Small intestine (tissue), 7 donors: ENCODE measurements around the gene SUCLG2. TPM values are rescaled to one million over a fixed set of nuclear protein-coding genes. Genes with fewer than 3 reads are reported as not detected.
"Not testable (repeated sequence)": the region's sequence is repeated elsewhere in the genome, so short reads cannot be mapped to it uniquely, and the experiment has no call there.

ENCODE experiments used
- DNase-seq, 2 donors: peaks; one replicate each; pipeline versions ENCODE4 v3.0.0 to v3.0.0-alpha.2; 2013
- FAIRE-seq: peaks from 2 replicates; lab custom pipeline; 2012; peaks lifted over from hg19 to GRCh38; lab: Jason Lieb, UNC
- H3K27ac ChIP-seq, 3 donors: one replicate each; pipeline ENCODE4 v1.5.1; 2013; ENCODE audit warnings: low read length in 2 of 3, mild to moderate bottlenecking in 2 of 3, control low read depth in 1 of 3, inconsistent platforms in 1 of 3, low read depth in 1 of 3, moderate library complexity in 1 of 3
- H3K27me3 ChIP-seq, 3 donors: one replicate each; pipeline ENCODE4 v1.6.1; 2013; ENCODE audit warnings: low read length in 3 of 3, inconsistent platforms in 1 of 3; ENCODE audit not compliant: control insufficient read depth in 3 of 3, insufficient read depth in 3 of 3
- H3K36me3 ChIP-seq, 3 donors: one replicate each; pipeline ENCODE4 v1.6.1; 2013; ENCODE audit warnings: low read length in 3 of 3, inconsistent platforms in 1 of 3, low read depth in 1 of 3, mild to moderate bottlenecking in 1 of 3, moderate library complexity in 1 of 3; ENCODE audit not compliant: control insufficient read depth in 3 of 3, insufficient read depth in 2 of 3
- H3K4me1 ChIP-seq, 3 donors: one replicate each; pipeline ENCODE4 v1.6.1; 2013; ENCODE audit warnings: low read length in 2 of 3, inconsistent platforms in 1 of 3, low read depth in 1 of 3, mild to moderate bottlenecking in 1 of 3, moderate library complexity in 1 of 3; ENCODE audit not compliant: control insufficient read depth in 3 of 3, insufficient read depth in 2 of 3
- H3K4me3 ChIP-seq, 3 donors: one replicate each; pipeline ENCODE4 v1.5.1; 2013; ENCODE audit warnings: low read length in 3 of 3, control low read depth in 1 of 3, inconsistent platforms in 1 of 3, low read depth in 1 of 3, mild to moderate bottlenecking in 1 of 3, moderate library complexity in 1 of 3
- H3K9me3 ChIP-seq, 2 donors: one replicate each; pipeline ENCODE4 v1.6.1; 2013; ENCODE audit warnings: low read depth in 1 of 2, low read length in 1 of 2; ENCODE audit not compliant: control insufficient read depth in 2 of 2, insufficient read depth in 1 of 2
- WGBS, 3 donors: extraction: QIAGEN DNeasy Blood & Tissue Kit; methylation state at CpG; one replicate each; pipeline ENCODE4 v1.1.7; 2013; 5-methylcytosine and 5-hydroxymethylcytosine counted together
- polyA plus RNA-seq, 4 donors: library from polyadenylated mRNA; stranded (reverse) in 3 of 4; unstranded in 1 of 4; fragments of 200-250 nt in 3 of 4; fragments of 120-200 nt in 1 of 4; gene quantifications; one replicate each; pipeline versions ENCODE4 v1.2.1 to v1.2.3, GENCODE V29; 2013
- donor health status: healthy with polysubstance abuse.
- donor health status: control.
- donor health status: control.
- donor health status: Bipolar disorder and iron deficiency.
- donor health status: healthy.

The SUCLG2 gene
- polyA plus RNA-seq, 4 donors, result 77.7 to 167 (median 125) TPM

GRCh38 chr3:67561667-67562394 lies 92.6 kb downstream of the SUCLG2 start:
- Histone ChIP-seq H3K36me3 (peaks cover 0 to 4% (median 0%) of the 10 kb centered on the region in 3 donors), H3K4me3 (no peak overlapping the region), H3K9me3 (no peaks in the 10 kb centered on the region), H3K27me3 (no peaks in the 10 kb centered on the region), H3K27ac (no peak overlapping the region), H3K4me1 (peaks cover 0 to 2% (median 0%) of the 10 kb centered on the region in 3 donors)
- FAIRE-seq (no peak), DNase-seq (no peak)
- 73 to 80% (median 77%) methylated on average over 2 of the region's 2 CpGs for WGBS, 3 donors

- no peak for FAIRE-seq
- Histone ChIP-seq H3K4me3 (no peak overlapping the region), H3K27ac (no peak overlapping the region), H3K9me3 (no peaks in the 10 kb centered on the region), H3K27me3 (no peaks in the 10 kb centered on the region), H3K4me1 (peaks cover 0 to 2% (median 0%) of the 10 kb centered on the region in 3 donors), H3K36me3 (peaks cover 0 to 2% (median 0%) of the 10 kb centered on the region in 3 donors)
- no peak for DNase-seq
- WGBS, 3 donors, result 26 to 94% (median 67%) methylated on average over 1 of the region's 1 CpG
These were observed 93.1 kb downstream of the SUCLG2 start for GRCh38 chr3:67561266-67561665.

GRCh38 chr3:67559029-67559605 lies 95.3 kb downstream of the SUCLG2 start:
- FAIRE-seq (no peak), DNase-seq (no peak)
- H3K36me3 ChIP-seq, result peaks cover 0 to 2% (median 2%) of the 10 kb centered on the region in 3 donors
- no peak overlapping the region for H3K27ac ChIP-seq
- H3K4me3 ChIP-seq, result no peak overlapping the region
- peaks cover 0 to 2% (median 0%) of the 10 kb centered on the region in 3 donors for H3K4me1 ChIP-seq
- WGBS, 3 donors, result 94 to 97% (median 96%) methylated on average over 7 of the region's 7 CpGs
- H3K9me3 ChIP-seq, result no peaks in the 10 kb centered on the region
- H3K27me3 ChIP-seq, result no peaks in the 10 kb centered on the region

- no peak for DNase-seq
- peaks cover 0 to 2% (median 0%) of the 10 kb centered on the region in 3 donors for H3K4me1 ChIP-seq
- no peak overlapping the region for H3K4me3 ChIP-seq
- no peak overlapping the region for H3K27ac ChIP-seq
- peaks cover 0 to 2% (median 2%) of the 10 kb centered on the region in 3 donors for H3K36me3 ChIP-seq
- FAIRE-seq, result no peak
- no peaks in the 10 kb centered on the region for H3K27me3 ChIP-seq
- H3K9me3 ChIP-seq, result no peaks in the 10 kb centered on the region
- WGBS, 3 donors, result 81 to 95% (median 91%) methylated on average over 4 of the region's 4 CpGs
These were observed 96.0 kb downstream of the SUCLG2 start for GRCh38 chr3:67558426-67558825.

GRCh38 chr3:67557848-67558355 lies 96.5 kb downstream of the SUCLG2 start:
- FAIRE-seq (no peak), DNase-seq (no peak)
- no peaks in the 10 kb centered on the region for H3K9me3 ChIP-seq
- no peak overlapping the region for H3K4me3 ChIP-seq
- peaks cover 0 to 2% (median 0%) of the 10 kb centered on the region in 3 donors for H3K4me1 ChIP-seq
- H3K27me3 ChIP-seq, result no peaks in the 10 kb centered on the region
- peaks cover 0 to 2% (median 2%) of the 10 kb centered on the region in 3 donors for H3K36me3 ChIP-seq
- WGBS, 3 donors, result 74 to 80% (median 75%) methylated on average over 3 of the region's 3 CpGs
- H3K27ac ChIP-seq, result no peak overlapping the region

- H3K9me3 ChIP-seq, result no peaks in the 10 kb centered on the region
- no peak overlapping the region for H3K27ac ChIP-seq
- no peak for DNase-seq
- 75 to 86% (median 86%) methylated on average over 6 of the region's 6 CpGs for WGBS, 3 donors
- H3K4me1 ChIP-seq, result no peaks in the 10 kb centered on the region
- FAIRE-seq, result no peak
- no peak overlapping the region for H3K4me3 ChIP-seq
- peaks cover 0 to 6% (median 3%) of the 10 kb centered on the region in 3 donors for H3K36me3 ChIP-seq
- no peaks in the 10 kb centered on the region for H3K27me3 ChIP-seq
These were observed 102.9 kb downstream of the SUCLG2 start for GRCh38 chr3:67551361-67552016.

- 87 to 94% (median 90%) methylated on average over 7 of the region's 7 CpGs for WGBS, 3 donors
- Histone ChIP-seq H3K9me3 (no peaks in the 10 kb centered on the region), H3K36me3 (peaks cover 0 to 4% (median 3%) of the 10 kb centered on the region in 3 donors), H3K27ac (no peak overlapping the region), H3K4me3 (no peak overlapping the region), H3K4me1 (no peaks in the 10 kb centered on the region), H3K27me3 (no peaks in the 10 kb centered on the region)
- FAIRE-seq, result no peak
- DNase-seq, result no peak
These were observed 103.9 kb downstream of the SUCLG2 start for GRCh38 chr3:67550541-67550940.

- WGBS, 3 donors, result 97 to 98% (median 97%) methylated on average over 3 of the region's 3 CpGs
- FAIRE-seq, H3K9me3 ChIP-seq, H3K4me3 ChIP-seq, DNase-seq, H3K27me3 ChIP-seq, H3K4me1 ChIP-seq, H3K27ac ChIP-seq, H3K36me3 ChIP-seq: not testable (repeated sequence)
These were observed 111.7 kb downstream of the SUCLG2 start for GRCh38 chr3:67542502-67543250.
